Frontal cortex (tissue), 4 donors: ENCODE measurements around the gene FIBCD1. TPM values are rescaled to one million over a fixed set of nuclear protein-coding genes. Genes with fewer than 3 reads are reported as not detected.
"Not testable (repeated sequence)": the region's sequence is repeated elsewhere in the genome, so short reads cannot be mapped to it uniquely, and the experiment has no call there.

Source experiments
- DNase-seq, 2 donors: peaks; one replicate each; pipeline ENCODE4 v3.0.0; 2012; ENCODE audit warnings: low spot score in 2 of 2
- FAIRE-seq: peaks from 2 replicates; lab custom pipeline; 2012; peaks lifted over from hg19 to GRCh38; lab: Jason Lieb, UNC
- total RNA-seq: library from RNA; depleted of rRNA; stranded (reverse); fragments of >200 nt; gene quantifications from one replicate; pipeline ENCODE4 v1.2.3, GENCODE V29; 2014
- donor health status: control.
- donor health status: control.
- donor health status: control.

FIBCD1 gene
- total RNA-seq, 1 donor from 2014 or later: 0.82 TPM

GRCh38 chr9:130913599-130914416, 25.2 kb downstream of the FIBCD1 start:
- DNase-seq (no peak), FAIRE-seq (no peak)

DNA sequence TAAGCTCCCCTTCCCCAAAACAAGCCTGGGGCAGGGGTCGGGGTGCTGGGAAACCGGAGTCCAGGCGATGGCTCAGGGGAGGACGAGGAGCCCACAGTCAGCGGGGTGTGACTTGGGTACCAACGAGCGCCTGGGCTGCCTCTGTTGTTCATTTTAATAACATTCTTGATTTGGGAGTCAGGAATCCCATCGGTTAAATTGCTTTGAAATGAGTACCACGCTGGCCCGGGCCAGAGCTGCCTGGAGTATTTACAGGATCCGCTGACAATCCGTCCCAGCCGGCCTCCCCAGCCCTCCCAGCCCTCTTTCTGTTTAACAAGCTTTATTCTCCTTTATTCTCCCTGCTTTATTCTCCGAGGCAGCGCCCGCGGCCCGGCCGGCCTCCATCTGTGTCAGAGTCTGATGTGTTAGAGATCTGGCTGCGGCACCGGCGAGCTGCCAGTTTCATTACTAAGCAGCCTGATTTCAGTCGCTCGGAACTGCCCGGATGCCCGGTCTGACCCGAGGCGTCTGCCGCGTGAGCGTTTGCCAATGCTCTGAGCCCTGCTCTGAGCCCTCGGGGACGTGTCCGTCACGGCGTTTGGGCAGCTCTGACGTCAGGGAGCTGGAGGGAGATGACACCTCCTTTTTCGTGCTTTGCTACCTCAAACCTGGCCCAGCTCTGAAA, 26.0 kb downstream of the FIBCD1 start:
- DNase-seq: peak in 1 of 2 donors; percentile 62
- FAIRE-seq: no peak

DNA sequence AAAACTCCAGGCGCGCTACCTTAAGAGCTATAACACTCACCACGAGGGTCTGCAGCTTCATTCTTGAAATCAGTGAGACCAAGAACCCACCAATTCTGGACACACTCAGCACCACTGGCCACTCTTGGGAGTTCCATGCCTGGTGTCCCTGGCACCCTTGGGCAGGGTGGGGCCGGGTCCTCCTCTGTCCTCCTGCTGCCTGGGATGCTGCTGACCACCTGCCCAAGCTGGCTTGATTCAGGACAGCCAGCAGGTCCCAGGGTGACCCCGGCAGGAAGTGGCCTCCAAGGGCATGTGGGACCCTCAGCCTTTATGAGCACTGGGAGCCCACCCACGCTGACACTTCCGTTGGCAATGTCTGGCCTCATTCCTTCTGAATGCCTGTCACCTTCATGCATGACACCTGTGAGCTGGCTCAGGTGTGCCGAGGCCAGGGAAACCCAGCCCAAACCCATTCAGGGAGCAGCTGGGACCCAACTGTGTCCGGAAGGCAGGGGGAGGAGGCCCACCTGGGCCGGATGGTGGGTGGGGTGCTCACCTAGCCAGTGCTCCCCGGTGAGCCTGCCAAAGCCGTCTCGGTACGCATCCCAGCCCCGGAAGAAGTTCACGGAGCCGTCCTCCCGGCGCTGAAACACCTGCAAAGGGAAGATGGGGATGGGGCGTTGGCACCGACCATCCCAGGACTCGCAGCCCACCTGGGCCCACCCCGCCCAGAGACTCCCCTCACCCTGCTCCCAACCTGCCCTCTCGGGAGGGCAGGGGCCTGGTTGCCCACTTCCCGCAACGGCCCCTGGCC, 27.6 kb downstream of the FIBCD1 start:
- DNase-seq (no peak), FAIRE-seq (no peak)

- DNase-seq, FAIRE-seq: not testable (repeated sequence)
Measured at GRCh38 chr9:130910670-130911069, 28.4 kb downstream of the FIBCD1 start.

DNA sequence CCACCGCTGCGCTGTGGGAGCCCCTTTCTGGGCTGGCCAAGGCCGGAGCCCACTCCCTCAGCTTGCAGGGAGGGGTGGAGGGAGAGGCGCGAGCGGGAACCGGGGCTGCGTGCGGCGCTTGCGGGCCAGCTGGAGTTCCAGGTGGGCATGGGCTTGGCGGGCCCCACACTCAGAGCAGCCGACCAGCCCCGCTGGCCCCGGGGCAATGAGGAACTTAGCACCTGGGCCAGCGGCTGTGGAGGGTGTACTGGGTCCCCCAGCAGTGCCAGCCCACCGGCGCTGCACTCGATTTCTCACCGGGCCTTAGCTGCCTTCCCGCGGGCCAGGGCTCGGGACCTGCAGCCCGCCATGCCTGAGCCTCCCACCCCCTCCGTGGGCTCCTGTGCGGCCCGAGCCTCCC, 29.0 kb downstream of the FIBCD1 start:
- not testable (repeated sequence) for DNase-seq, FAIRE-seq

- FAIRE-seq (no peak), DNase-seq (no peak)
Measured at GRCh38 chr9:130908878-130909355, 30.1 kb downstream of the FIBCD1 start.

DNA sequence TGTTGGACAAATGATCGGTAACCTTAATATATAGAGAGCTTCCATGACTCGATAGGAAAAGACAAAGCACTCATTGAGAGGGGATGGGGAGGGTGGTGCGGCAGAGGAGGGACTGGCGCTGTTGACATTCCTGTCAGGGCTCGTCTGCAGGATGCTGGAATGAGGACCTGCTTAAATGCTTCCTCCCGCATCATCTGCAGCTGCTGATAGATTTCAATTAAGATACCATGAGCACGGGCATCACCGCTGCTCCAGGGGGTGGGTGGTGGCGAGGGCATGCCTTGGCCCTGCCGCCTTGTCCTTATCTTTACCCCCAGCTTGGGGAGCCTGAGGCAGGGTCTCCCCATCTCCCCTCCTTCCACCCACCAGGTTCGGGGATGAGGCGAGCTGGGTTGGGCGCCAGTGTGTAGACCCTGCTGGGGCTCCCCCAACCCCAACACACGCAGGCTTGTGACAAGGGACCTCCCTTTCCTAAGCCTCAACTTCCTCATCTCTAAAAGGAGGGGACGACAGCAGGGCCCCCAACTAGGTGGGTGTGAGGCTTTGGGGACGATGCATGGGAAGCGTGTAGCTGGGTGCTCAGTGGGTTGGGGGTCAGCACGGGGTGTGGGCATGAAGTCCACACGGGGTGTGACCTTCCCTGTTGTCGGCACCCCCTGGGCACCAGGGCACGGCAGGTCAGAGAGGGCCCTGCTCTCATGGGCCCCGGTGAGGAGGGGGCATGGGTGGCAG, 30.7 kb downstream of the FIBCD1 start:
- FAIRE-seq: no peak
- no peak for DNase-seq

GRCh38 chr9:130906735-130907416, 32.2 kb downstream of the FIBCD1 start:
- DNase-seq: no peak
- FAIRE-seq: no peak

DNA sequence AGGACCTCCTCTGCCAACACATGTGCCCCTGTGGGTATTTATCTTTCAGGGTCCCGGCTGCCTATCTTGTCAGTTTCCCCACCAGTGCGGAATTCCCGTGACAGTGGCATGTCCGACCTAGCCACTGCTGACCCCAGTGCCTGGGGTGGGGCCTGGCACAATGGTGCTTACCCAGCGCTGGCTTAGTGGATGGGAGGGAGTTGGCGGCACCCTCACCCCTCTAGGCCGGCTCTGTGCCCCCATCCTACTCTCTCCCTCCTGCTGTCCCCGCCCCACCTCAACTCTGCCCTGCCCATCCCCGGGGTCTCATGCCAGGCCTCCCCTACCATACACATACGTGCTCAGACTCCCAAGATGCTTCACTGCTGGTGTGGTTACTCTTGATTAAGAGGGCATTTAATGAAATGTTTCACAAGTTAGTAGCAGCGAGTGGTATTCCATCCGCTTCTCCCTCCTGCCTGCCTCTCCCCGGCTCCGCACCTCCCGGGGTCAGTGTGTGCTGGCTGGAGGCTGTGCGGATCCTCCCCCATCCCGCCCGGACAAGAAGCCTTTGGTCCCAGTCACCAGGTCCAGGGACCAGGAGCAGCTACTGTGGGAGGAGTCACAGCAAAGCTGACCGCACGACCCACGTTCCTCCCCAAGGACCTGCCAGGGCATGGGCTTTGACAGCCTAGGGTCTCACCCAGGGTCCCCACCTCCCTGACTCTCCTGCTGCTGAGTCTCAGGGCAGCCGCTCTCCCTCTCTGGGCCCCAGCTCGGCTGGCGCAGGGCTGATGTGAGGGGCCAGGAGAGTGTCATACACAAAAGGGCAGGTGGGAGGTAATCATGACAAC, 32.9 kb downstream of the FIBCD1 start:
- no peak for FAIRE-seq
- DNase-seq: no peak

- no peak for FAIRE-seq
- DNase-seq: no peak
Measured at GRCh38 chr9:130905125-130905901, 33.7 kb downstream of the FIBCD1 start.

GRCh38 chr9:130904070-130905044, 34.7 kb downstream of the FIBCD1 start:
- FAIRE-seq: no peak
- no peak for DNase-seq

DNA sequence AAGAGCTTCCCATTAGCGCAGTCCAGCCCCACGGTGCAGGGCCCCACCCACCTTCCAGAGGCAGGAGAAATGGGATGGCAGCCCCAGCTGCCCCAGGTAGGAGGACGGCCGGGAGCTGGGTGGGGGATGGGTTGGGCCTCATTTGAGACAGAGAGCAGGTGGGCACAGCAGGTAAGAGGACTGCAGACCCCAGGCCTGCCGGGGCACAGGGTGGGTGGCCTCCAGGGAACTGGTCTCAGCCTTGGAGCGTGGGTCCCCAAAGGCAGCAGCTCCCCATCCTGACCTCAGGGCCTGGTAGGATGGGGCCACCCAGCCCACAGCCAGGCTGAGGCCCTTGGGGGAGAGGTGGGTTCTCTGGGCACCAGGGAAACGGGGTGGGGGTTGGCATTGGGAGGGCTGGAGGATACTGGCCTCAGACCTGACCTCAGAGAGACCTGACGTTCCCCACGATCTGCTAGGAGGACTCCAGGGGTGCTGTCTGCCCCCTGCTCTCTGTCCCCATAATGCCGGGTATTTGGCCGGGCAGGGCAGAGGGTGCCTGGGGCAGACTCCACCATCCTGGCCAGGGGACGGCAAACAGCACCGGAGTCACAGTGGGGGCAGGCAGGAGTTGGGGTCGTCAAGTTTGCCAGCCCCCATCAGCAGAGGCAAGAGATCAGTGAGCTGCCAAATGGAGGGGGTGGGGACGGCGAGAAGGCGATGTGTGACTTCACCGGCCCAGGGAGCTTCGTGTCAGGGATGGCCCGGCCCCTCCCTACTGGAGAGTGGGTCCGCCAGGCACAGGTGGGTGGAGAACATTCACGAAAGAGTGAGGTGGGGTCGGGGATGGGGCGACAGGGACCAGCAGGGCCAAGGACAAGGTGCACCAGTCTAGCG, 35.6 kb downstream of the FIBCD1 start:
- FAIRE-seq (no peak), DNase-seq (no peak)

- FAIRE-seq: no peak
- DNase-seq: no peak
Measured at GRCh38 chr9:130902204-130903185, 36.6 kb downstream of the FIBCD1 start.

- DNase-seq (no peak), FAIRE-seq (no peak)
Measured at GRCh38 chr9:130901498-130902203, 37.4 kb downstream of the FIBCD1 start.
